GM21576 (cell line): ENCODE results near the gene PPP2R2C.

ENCODE experiments used
- ATAC-seq: cut with Tn5 transposase; IDR thresholded peaks from one replicate; pipeline ENCODE4 v1.9.1; 2021; ENCODE audit warnings: mild to moderate bottlenecking, moderate library complexity; ENCODE audit not compliant: unreplicated experiment

PPP2R2C gene

GRCh38 chr4:6383929-6384328 is 88.5 kb downstream of the PPP2R2C start:
- no peak for ATAC-seq

DNA sequence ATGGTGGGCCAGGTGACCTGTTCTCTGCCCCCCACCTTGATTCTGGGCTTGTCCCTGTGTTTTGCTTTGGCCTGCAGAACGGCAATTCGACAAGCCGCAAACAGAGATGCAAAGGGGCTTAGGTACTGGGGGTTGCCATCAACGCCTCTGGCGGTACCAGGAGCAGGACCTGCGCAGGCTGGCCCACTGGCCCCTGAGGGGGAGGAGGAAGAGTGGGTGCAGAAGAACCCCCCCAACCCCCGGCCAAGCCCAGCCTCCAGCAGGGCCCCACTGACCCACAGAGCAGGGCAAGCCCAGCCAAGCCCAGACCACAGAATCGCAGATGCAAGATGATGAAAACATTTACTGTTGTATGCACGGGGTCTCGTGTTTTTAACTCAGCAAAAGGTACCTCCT is 89.4 kb downstream of the PPP2R2C start:
- ATAC-seq, result no peak

- no peak for ATAC-seq
Measured at GRCh38 chr4:6381571-6382123, 90.8 kb downstream of the PPP2R2C start.

GRCh38 chr4:6380746-6381410 is 91.5 kb downstream of the PPP2R2C start:
- no peak for ATAC-seq

DNA sequence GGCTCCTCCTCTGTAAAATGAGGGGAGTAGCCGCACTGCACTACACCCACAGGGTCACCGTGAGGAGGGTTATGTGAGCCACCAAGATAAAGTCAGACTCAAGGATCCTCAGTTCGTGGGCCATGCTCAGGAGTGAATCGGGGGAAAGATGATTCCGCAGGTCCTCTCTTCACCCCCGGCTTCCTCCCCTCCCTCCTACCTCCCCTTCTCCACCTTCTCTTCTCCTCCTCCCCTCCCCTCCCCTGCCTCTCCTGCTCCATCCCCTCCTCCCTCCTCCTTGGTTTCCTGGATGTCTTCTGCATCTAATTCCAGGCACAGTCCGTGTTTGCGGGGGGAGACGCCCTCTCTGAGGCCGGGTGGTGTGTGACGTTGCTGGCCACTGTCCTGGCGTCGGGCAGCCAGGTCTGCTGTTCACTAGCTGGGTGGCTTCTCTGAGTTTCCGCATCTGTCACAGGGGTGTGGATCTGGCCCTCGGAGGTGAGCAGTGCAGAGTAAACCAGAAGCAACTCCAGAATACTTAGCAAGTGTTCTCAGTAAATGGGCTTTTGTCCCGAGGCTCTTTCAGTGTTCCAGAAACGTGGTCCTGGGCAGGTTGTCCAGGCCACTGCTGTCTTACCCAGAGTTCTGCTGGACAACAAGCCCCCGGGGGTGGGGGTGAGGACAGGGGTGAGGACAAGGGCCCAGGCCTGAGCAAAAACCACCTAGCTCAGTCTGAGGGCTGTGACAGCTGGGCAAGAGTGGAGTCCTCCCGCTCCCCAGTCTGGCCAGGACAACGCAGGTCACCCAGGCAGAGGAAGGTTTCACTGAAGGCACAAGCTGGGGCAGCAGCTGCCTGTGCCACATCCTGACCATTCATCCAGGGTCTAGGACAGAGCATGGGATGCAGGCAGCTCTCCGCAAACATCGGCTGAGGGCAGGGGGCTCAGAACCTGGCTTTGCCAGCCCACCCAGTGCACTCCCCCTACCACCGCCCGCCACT is 92.4 kb downstream of the PPP2R2C start:
- no peak for ATAC-seq

DNA sequence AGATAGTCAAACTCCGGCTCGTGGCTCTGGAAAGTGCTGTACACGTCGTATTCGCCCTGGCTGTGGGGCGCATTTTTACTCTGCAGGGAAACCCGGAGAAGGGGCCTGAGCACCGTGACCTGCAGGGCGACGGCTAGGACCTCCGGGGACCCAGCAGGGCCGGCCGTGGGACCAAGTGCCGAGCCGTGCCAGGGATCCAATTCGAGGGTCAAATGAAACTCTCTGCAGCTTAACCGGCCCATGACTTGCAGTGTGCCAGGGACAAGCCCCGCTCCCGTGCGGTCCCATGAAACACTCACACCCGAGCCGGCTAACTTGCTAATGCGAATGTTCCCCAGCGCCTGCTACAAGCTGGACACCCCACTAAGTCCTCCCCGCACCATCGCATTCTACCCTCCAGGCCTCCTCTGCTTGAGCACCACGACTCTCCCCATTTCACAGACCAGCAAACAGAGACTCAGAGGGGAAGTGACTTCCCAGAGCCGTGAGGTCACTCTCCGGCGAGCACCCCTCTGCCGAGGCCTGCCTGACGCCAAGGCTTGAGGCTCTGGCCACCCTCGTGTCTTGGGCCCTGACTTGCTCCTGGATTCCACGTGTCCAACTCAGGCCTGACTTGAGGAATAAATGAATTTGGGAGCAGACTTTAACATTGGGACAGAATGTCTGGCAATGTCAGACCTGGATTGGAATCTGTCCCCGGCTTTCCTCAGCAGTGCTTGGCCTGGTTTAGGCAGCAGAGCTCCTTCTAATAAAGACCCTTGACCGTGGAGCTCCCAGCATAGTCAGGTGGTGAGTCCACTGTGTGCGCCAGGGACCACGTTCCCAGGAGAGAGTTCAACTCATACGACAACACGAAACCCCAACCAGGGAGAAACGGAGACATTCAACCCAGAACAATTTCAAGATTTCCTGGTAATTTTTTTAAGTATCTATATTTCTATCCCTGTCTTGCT is 93.6 kb downstream of the PPP2R2C start:
- ATAC-seq, result no peak

DNA sequence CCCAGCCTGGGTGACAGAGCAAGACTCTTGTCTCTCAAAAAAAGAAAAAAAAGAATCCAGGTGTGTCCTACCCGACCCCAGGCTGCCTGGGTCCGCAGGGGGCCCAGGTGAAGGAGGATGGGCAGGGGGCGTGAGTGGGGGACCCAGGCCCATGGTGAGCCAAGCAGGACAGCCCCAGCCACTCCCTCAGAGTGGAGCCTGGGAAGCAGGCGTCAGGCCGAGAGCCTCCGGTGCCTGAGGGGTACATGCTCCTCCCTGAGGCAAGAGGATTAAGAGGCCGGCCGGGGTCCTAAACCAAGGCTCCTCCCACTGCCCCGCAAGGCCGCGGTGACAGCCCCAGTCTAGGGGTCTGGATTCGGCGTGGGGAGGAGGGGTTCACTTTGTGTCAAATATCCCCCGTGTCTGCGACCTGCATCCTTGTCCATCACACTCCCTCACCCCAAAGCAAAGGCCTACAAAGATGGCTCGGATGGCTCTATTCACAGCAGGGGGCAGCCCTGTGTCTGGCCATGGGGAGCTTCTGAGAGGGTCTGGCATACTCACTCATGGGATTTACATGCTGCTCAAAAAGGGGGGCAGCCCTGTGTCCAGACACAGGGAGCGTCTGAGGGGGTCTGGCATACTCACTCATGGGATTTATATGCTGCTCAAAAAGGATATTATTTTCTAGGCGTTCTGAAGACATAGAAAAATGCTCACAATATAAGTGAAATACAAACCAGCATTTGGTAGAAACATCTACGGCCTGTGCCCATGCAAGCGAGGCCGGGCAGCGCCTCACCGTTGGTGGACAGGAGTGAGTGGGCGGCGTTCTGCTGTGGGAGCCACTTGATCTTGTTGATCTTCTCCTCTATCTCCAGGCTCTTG is 94.6 kb downstream of the PPP2R2C start:
- ATAC-seq, result no peak

- no peak for ATAC-seq
Measured at GRCh38 chr4:6375620-6376295, 96.7 kb downstream of the PPP2R2C start.

GRCh38 chr4:6374575-6374974 is 97.8 kb downstream of the PPP2R2C start:
- ATAC-seq, result no peak

- ATAC-seq, result no peak
Measured at GRCh38 chr4:6373541-6374410, 98.6 kb downstream of the PPP2R2C start.

DNA sequence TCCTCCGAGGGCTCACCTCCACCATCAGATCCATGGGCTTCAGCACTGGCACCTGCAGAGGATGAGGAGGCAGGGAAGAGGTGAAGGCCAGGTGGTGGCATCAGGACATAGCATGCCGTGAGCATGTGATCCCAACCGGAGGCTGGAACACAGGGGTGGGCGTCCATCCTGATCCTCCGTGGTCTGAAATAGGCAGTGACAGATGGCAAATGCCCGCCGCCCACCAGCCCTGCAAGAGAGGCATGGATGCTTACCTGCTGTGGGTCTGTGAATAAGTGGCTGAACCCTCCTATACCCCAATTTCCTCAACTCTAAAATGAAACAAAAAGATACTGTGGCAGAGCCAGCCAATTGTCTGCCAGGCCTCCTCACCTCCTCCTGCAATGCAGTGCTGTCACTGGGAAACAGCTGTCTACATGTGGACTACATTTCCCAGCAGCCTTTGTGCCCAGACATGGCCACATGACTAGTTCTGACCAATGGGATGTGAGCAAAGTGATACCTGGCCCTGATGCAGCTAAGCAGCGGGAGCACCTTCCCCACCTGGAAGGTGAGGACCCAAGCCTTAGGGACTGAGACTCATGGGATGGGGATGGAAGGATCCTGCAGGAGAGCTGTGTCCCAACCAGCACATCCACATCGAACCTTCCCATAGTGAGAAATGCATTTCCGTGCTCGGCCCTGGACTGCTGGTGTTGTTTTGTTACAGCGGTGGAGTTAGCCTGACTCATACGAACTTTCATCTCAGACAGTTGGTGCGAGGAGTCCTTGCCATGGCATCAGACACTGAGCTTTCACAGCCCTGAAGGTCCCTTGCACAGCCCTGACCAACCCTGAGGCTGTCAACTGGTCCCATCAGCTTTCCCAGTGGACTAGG is 99.5 kb downstream of the PPP2R2C start:
- no peak for ATAC-seq

GRCh38 chr4:6371812-6372211 is 100.6 kb downstream of the PPP2R2C start:
- ATAC-seq, result no peak

DNA sequence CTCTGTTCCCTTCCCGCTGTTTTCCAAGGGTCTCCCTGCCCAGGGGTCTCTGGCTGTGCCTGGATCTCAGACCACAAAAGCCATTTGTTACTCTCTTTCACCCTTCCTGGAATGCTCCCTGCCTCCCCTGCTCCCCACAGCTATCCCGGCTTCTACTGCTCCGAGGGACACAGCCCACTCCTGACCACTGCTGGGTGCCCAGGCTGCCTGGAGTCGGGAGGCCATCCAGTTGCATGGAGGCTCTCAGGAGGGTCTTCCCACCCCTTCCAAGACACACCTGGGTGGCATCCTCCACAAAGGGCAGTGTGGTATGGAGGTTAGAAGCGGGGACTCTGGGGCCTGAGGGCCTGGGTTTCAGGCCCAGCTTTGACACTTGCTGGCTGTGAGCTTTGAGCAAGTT is 101.1 kb downstream of the PPP2R2C start:
- no peak for ATAC-seq

DNA sequence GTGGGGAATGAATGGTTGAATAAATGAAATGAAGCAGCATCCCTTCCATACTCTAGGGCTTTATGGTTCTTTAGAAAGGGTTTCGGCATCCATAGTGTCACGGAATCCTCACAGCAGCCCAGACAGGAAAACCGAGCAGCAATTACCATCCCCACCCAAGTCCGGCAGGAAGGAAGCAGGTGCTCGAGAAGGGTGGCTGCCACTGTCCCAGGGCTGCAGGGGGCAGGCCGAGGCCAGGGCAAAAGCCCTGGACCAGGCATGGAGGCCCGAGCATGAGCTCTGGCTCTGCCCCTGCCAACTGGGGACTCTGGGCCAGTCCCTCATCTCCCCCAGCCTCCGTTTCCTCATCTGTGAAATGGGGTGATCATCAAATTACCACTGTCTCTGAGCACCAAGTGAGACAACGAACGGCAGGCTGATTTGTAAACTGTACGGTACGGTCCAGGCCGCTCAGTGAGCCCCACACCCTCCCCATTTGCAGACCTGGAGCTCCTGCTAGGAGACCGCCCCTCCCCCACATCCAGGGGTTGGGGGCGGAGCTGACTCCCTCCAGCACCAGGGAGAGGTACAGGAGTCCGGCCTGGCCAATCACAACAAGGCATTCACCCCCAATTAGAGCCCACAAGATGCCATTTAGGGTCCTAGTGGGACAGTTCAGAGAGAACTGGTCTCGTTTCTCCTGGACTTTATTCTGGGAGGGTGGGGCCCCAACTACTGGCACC is 102.3 kb downstream of the PPP2R2C start:
- ATAC-seq, result no peak

- ATAC-seq, result no peak
Measured at GRCh38 chr4:6369511-6369910, 102.9 kb downstream of the PPP2R2C start.

- no peak for ATAC-seq
Measured at GRCh38 chr4:6369035-6369434, 103.4 kb downstream of the PPP2R2C start.

DNA sequence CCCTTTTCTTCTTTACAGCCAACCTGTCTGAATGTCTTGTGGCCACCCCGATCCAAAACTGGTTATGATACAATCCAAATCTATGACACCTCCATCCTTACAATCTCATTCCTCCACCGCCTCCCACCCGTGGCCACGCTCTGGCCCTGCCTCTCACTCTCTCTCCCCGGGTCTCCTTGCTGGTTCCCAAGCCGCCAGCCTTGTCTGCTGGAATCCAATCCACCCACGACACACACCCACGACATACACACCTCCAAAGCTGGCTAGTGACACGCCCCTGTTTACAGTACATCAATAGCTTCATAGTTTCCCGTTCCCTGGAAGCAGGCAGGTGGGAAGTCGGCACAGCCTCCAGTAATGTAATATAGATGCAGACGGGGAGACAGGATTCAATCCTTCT is 103.8 kb downstream of the PPP2R2C start:
- ATAC-seq, result no peak
